ENCODE data around the gene MYRFL. TPM values are rescaled to one million over a fixed set of nuclear protein-coding genes. Genes with fewer than 3 reads are reported as not detected.

Gene MYRFL
- total RNA-seq, 1 experiment from 2014 or later, result 0.57 TPM

DNA sequence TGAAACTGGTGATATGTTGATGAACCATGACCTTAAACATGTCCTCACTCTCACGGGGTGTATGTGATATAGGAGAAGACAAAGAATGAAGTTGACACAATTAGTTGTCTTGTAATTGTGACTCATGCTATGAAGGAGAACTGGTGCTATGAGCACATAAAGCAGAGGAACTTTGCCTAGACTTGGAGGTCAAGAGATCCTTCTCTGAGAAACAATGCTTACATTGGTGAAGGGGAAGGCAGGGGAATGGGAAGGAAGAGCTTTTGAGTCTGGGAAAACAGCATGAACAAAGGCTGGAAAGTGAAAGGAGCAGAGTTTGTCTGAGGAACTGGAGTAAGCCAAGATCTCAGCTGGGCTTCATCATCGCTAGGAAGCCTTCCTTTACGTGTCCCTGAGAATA, 83.2 kb downstream of the MYRFL start:
- H3K9me3 Mint-ChIP-seq, result 0 out of 5 replicates have a peak, but pooled peaks cover 0 to 2% of the 10 kb centered on the region in 2 experiments
- H3K36me3 Mint-ChIP-seq (ENCODE audit: insufficient read depth in 1 of 3, low read depth in 3 of 3), result no peaks in the 10 kb centered on the region; a peak in 1 of 7 replicates
- Histone ChIP-seq H4K91ac (ENCODE audit: insufficient read length, low read depth, low read length) (no peak overlapping the region), H3K23ac (ENCODE audit: insufficient read length, low read depth, low read length) (no peak overlapping the region), H4K8ac (replicated peaks; ENCODE audit: insufficient read length, low read depth, low read length) (no peak overlapping the region), H2BK12ac (ENCODE audit: insufficient read length, low read depth, low read length) (no peak overlapping the region), H3K4me2 (ENCODE audit: insufficient read depth, insufficient read length, low read length) (no peak overlapping the region), H3K9me3 (ENCODE audit: control insufficient read depth, low read depth, low read length) (no peaks in the 10 kb centered on the region), H3K27ac (ENCODE audit: insufficient read length, low read depth, low read length) (no peak overlapping the region), H3K14ac (ENCODE audit: insufficient read depth, low read length) (no peak overlapping the region), H2AK5ac (ENCODE audit: insufficient read length, low read length) (no peak overlapping the region), H3K79me1 (ENCODE audit: insufficient read depth, low read depth, low read length, poor library complexity, severe bottlenecking) (no peaks in the 10 kb centered on the region), H3K56ac (ENCODE audit: insufficient read length, low read depth, low read length) (no peak overlapping the region), H3K18ac (ENCODE audit: insufficient read length, low read depth, low read length) (no peak overlapping the region), H4K5ac (ENCODE audit: insufficient read length, low read depth, low read length) (no peak overlapping the region), H3K4ac (ENCODE audit: low read depth, low read length) (no peak overlapping the region), H3K27me3 (ENCODE audit: insufficient read depth, low read length) (no peaks in the 10 kb centered on the region), H2AFZ (ENCODE audit: low read length) (no peak overlapping the region), H2BK20ac (ENCODE audit: low read depth, low read length, poor library complexity, severe bottlenecking) (no peak overlapping the region), H2BK5ac (ENCODE audit: insufficient read length, low read length) (no peak overlapping the region), H2BK15ac (ENCODE audit: low read depth, low read length) (no peak overlapping the region), H3T11ph (ENCODE audit: low read length) (no peak overlapping the region), H3K4me1 (ENCODE audit: insufficient read depth, low read length) (peaks cover 3% of the 10 kb centered on the region; the same call in 1 of the 2 replicates), H3K23me2 (ENCODE audit: insufficient read length, low read depth, low read length, poor library complexity, severe bottlenecking) (no peaks in the 10 kb centered on the region), H2BK120ac (ENCODE audit: low read depth, low read length, poor library complexity, severe bottlenecking) (no peak overlapping the region), H3K79me2 (ENCODE audit: insufficient read depth, low read length) (no peaks in the 10 kb centered on the region), H4K20me1 (ENCODE audit: control insufficient read depth, insufficient read depth, insufficient read length) (no peaks in the 10 kb centered on the region), H3K9ac (ENCODE audit: extremely low read depth, insufficient read length, low read length) (no peak overlapping the region)
- no peak overlapping the region for H3K4me3 Mint-ChIP-seq
- whole genome bisulfite sequencing (ENCODE audit: extremely low coverage, insufficient read length, low lambda C conversion rate), result no CpG with 5 or more reads among the region's 3 CpGs
- no peaks in the 10 kb centered on the region for H3K27me3 Mint-ChIP-seq (ENCODE audit: low read depth)
- H3K27ac Mint-ChIP-seq, result no peak overlapping the region
- TF ChIP-seq CTCF (conservative IDR thresholded peaks at IDR 0.05), result no peak
- no peak for DNase-seq
- peaks cover 10 to 12% of the 10 kb centered on the region in 2 experiments for H3K4me1 Mint-ChIP-seq
